Measurements from ENCODE around the gene FBF1. TPM values are rescaled to one million over a fixed set of nuclear protein-coding genes. Genes with fewer than 3 reads are reported as not detected.
A peak's percentile ranks its signal among the peaks of the same experiment; 100 is the strongest.

The FBF1 gene
- total and polyA plus RNA-seq, 2 of the 8 experiments (the other 6 are each of a cell fraction or from before 2014, with no cell fraction given) = 8.1 to 13.1 TPM

DNA sequence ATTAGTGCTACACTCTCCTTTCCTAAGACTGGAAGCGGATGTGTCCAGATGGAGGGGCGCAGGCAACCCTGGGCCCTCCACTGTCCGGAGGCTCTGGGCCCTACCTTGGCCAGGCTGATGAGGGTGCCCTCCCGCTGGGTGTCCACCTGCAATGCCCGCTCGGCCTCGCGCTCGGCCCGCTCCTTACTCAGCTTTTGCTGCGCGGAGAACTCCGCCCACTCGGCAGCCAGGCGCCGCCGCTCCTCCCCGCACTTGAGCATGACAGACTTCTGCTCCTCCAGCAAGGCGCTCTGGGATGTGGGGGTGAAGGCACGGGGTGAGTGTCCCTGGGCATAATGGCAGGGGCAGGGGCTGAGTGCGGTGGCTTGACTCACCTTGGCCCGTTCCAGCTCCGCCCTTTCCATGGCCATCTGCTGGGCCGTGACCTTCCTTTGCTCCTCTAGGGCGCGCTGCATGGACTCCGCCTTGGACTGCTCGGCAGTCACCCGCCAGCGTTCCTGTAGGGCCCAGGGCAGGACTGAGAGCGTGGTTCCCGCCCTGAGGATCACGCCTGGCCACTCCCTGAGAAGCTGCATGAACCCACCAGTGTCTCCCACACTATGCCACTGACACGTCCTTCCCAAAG lies 26.1 kb downstream of the FBF1 start:
- Histone ChIP-seq H3K56ac (replicated peaks; ENCODE audit: insufficient read length, low read depth, low read length) (no peak overlapping the region), H3K14ac (ENCODE audit: insufficient read length) (no peak overlapping the region), H3K79me2 (ENCODE audit: control insufficient read depth in 1 of 2, insufficient read depth in 2 of 2, low read length in 2 of 2) (no peaks in the 10 kb centered on the region), H2BK15ac (ENCODE audit: low read length) (no peak overlapping the region), H3K4me2 (ENCODE audit: insufficient read depth in 1 of 2, low read depth in 2 of 2, low read length in 2 of 2) (no peak overlapping the region), H2BK120ac (replicated peaks; ENCODE audit: low read depth, low read length) (no peak overlapping the region), H4K91ac (replicated peaks; ENCODE audit: insufficient read length, low read length) (no peak overlapping the region), H3K4me3 (ENCODE audit: extremely low read depth in 1 of 4, insufficient read depth in 2 of 4, low read depth in 3 of 4, low read length in 4 of 4) (no peak overlapping the region), H2BK5ac (ENCODE audit: low read depth, low read length) (0 out of 2 replicates have a peak overlapping the region, but pooled peaks have one; percentile 66), H3K36me3 (ENCODE audit: control insufficient read depth in 2 of 4, insufficient read depth in 4 of 4, low read length in 3 of 4) (peaks cover 0 to 3% (median 0%) of the 10 kb centered on the region in 4 experiments; a peak in 2 of 8 replicates), H2AK5ac (ENCODE audit: low read depth, low read length) (no peak overlapping the region), H4K8ac (ENCODE audit: extremely low read depth, insufficient read depth, low read length) (no peak overlapping the region), H3K23me2 (ENCODE audit: low read depth, low read length) (no peaks in the 10 kb centered on the region), H2BK20ac (ENCODE audit: low read length) (no peak overlapping the region), H3K4ac (replicated peaks; ENCODE audit: insufficient read length, low read depth, low read length) (no peak overlapping the region), H3K9ac (replicated peaks in 1 of 4; ENCODE audit: extremely low read depth in 1 of 4, low read depth in 3 of 4, low read length in 3 of 4) (no peak overlapping the region), H3K23ac (ENCODE audit: insufficient read length) (no peak overlapping the region), H4K5ac (ENCODE audit: insufficient read length, low read depth, low read length) (no peak overlapping the region), H3K27me3 (replicated peaks in 1 of 4; ENCODE audit: control insufficient read depth in 3 of 4, extremely low read depth in 1 of 4, insufficient read depth in 3 of 4, low read length in 3 of 4) (no peaks in the 10 kb centered on the region), H3K79me1 (ENCODE audit: low read depth, low read length) (no peaks in the 10 kb centered on the region), H2BK12ac (ENCODE audit: low read depth, low read length) (no peak overlapping the region), H4K20me1 (replicated peaks in 1 of 2; ENCODE audit: control insufficient read depth in 1 of 2, insufficient read depth in 2 of 2, low read length in 2 of 2) (no peaks in the 10 kb centered on the region), H3K18ac (ENCODE audit: extremely low read depth, low read length) (no peak overlapping the region; the same call in 1 of the 2 replicates), H3K27ac (ENCODE audit: low read depth, low read length) (no peak overlapping the region), H3K4me1 (replicated peaks in 1 of 4; ENCODE audit: control insufficient read depth in 3 of 4, insufficient read depth in 4 of 4, low read length in 3 of 4) (no peaks in the 10 kb centered on the region; a peak in 2 of 7 replicates), H2AFZ (ENCODE audit: low read length) (no peak overlapping the region), H3K9me3 (ENCODE audit: insufficient read depth in 2 of 2, low read depth in 1 of 2, low read length in 1 of 2) (no peaks in the 10 kb centered on the region)
- 90% methylated on average over 34 of the region's 34 CpGs; no CpG with 5 or more reads in 1 of the 2 experiments for WGBS, 2 experiments (ENCODE audit: extremely low coverage in 1 of 2, insufficient coverage in 1 of 2, insufficient read length in 1 of 2, insufficient replicate concordance in 2 of 2, low coverage in 1 of 2, low lambda C conversion rate in 2 of 2, missing lambda C conversion rate in 1 of 2)
- CTCF ChIA-PET (ENCODE audit: partially characterized antibody) = interaction anchor here (1.0 to 51.3 kb wide), 7 partner anchors 8 to 94 kb away, joined by 3 to 885 read pairs (median 6); partner anchors contain the start of genes CDK3 and MRPL38
- POLR2A ChIA-PET (ENCODE audit: partially characterized antibody) = interaction anchor here (0.9 to 2.9 kb wide), 5 partner anchors 9 to 163 kb away, joined by 3 to 13 read pairs (median 3); partner anchors contain the start of genes FBF1 and MRPL38
- FAIRE-seq = no peak
- DNase-seq (ENCODE audit: low read depth in 1 of 2, low spot score in 2 of 2) = no peak
- TF ChIP-seq RAD21 (IDR thresholded peaks at IDR 0.05 in 1 of 2, conservative IDR thresholded peaks at IDR 0.05 in 1 of 2; ENCODE audit: low read depth in 2 of 2, low read length in 2 of 2) (peak in 1 of 2 experiments; percentile 28; a peak in 2 of 4 replicates), EP300 (IDR thresholded peaks at IDR 0.05; ENCODE audit: borderline replicate concordance in 1 of 2, low read depth in 2 of 2, low read length in 2 of 2) (no peak), CHD2 (IDR thresholded peaks at IDR 0.05; ENCODE audit: low read length) (no peak), SP2 (IDR thresholded peaks at IDR 0.05; ENCODE audit: low read length) (no peak), SUZ12 (IDR thresholded peaks at IDR 0.05; ENCODE audit: low read length) (no peak), CTCF (IDR thresholded peaks at IDR 0.05; ENCODE audit: control extremely low read depth in 1 of 3, insufficient read depth in 1 of 3, low read depth in 1 of 3, low read length in 3 of 3) (peak in 1 of 3 experiments; percentile 39; a peak in 2 of 4 replicates)
- TF ChIP-seq, protein P1, sequence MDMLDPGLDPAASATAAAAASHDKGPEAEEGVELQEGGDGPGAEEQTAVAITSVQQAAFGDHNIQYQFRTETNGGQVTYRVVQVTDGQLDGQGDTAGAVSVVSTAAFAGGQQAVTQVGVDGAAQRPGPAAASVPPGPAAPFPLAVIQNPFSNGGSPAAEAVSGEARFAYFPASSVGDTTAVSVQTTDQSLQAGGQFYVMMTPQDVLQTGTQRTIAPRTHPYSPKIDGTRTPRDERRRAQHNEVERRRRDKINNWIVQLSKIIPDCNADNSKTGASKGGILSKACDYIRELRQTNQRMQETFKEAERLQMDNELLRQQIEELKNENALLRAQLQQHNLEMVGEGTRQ (IDR thresholded peaks at IDR 0.05; ENCODE audit: low read length) = no peak
